Ovary (tissue), 3 donors: ENCODE measurements around the gene SMIM3.

Experiments used
- CTCF ChIP-seq, 3 donors: fragments of 450-650 bp in 2 of 3; fragments of 200-600 bp in 1 of 3; IDR thresholded peaks; one replicate each; pipeline versions ENCODE4 v1.5.1 to v1.8.0; 2016 to 2022; ENCODE audit warnings: antibody characterized with exemption in 3 of 3, mild to moderate bottlenecking in 1 of 3
- EP300 ChIP-seq: sonication (generic); formaldehyde crosslinking; IDR thresholded peaks from one replicate; pipeline ENCODE4 v1.6.1; 2017; ENCODE audit warnings: antibody characterized with exemption
- POLR2A ChIP-seq: fragments of 450-650 bp; IDR thresholded peaks from one replicate; pipeline ENCODE4 v1.6.1; 2017; ENCODE audit warnings: antibody characterized with exemption, mild to moderate bottlenecking, moderate library complexity
- donor health status: DM: no; HTN: no; CAD: no.

- TF ChIP-seq CTCF (IDR thresholded peaks at IDR 0.05) (no peak), POLR2A (no peak), EP300 (no peak)
Observed at GRCh38 chr5:150787656-150788055, 9.1 kb downstream of the SMIM3 start.
